IPS DF 6.9 (cell line): ENCODE data around the gene CDH11.

Experiments used
- DNase-seq: peaks from one replicate; pipeline ENCODE4 v3.0.0-alpha.2; 2013; ENCODE audit warnings: low read depth, low spot score
- H3K27ac ChIP-seq: one replicate; pipeline ENCODE4 v1.5.1; 2013; ENCODE audit warnings: low read length, control low read depth
- H3K27me3 ChIP-seq: 2 replicates; pipeline ENCODE4 v1.6.1; 2013; ENCODE audit warnings: mild to moderate bottlenecking, low read length; ENCODE audit not compliant: control insufficient read depth, insufficient read depth
- H3K36me3 ChIP-seq: 2 replicates; pipeline ENCODE4 v1.6.1; 2013; ENCODE audit warnings: low read length; ENCODE audit not compliant: control insufficient read depth, insufficient read depth
- H3K4me1 ChIP-seq: 2 replicates; pipeline ENCODE4 v1.6.1; 2013; ENCODE audit warnings: low read length; ENCODE audit not compliant: control insufficient read depth, insufficient read depth
- H3K4me3 ChIP-seq: 2 replicates; pipeline ENCODE4 v1.5.1; 2013; ENCODE audit warnings: mild to moderate bottlenecking, low read length
- H3K9me3 ChIP-seq: 2 replicates; pipeline ENCODE4 v1.6.1; 2013; ENCODE audit warnings: low read length, inconsistent platforms; ENCODE audit not compliant: control insufficient read depth, insufficient read depth
- WGBS: extraction: QIAGEN DNeasy Blood & Tissue Kit; methylation state at CpG from one replicate; pipeline ENCODE4 v1.1.7; 2013; ENCODE audit warnings: mixed read lengths, missing lambda C conversion rate; ENCODE audit not compliant: insufficient read length, insufficient coverage; 5-methylcytosine and 5-hydroxymethylcytosine counted together

CDH11 gene

GRCh38 chr16:65098916-65099315, 22.9 kb downstream of the CDH11 start:
- DNase-seq, result no peak
- Histone ChIP-seq H3K4me3 (no peak overlapping the region), H3K4me1 (no peaks in the 10 kb centered on the region), H3K27me3 (no peaks in the 10 kb centered on the region; the same call in 1 of the 2 replicates), H3K27ac (no peak overlapping the region), H3K36me3 (no peaks in the 10 kb centered on the region), H3K9me3 (no peaks in the 10 kb centered on the region)
- no CpG with 5 or more reads among the region's 3 CpGs for WGBS

- H3K27me3 ChIP-seq, result no peaks in the 10 kb centered on the region; the same call in 1 of the 2 replicates
- no peaks in the 10 kb centered on the region for H3K4me1 ChIP-seq
- no peaks in the 10 kb centered on the region for H3K9me3 ChIP-seq
- no peaks in the 10 kb centered on the region for H3K36me3 ChIP-seq
- no peak overlapping the region for H3K4me3 ChIP-seq
- DNase-seq, result no peak
- H3K27ac ChIP-seq, result no peak overlapping the region
- WGBS, result no CpG with 5 or more reads among the region's 4 CpGs
Observed at GRCh38 chr16:65097296-65097695, 24.6 kb downstream of the CDH11 start.

GRCh38 chr16:65095906-65096305, 26.0 kb downstream of the CDH11 start:
- Histone ChIP-seq H3K27ac (no peak overlapping the region), H3K9me3 (no peaks in the 10 kb centered on the region), H3K36me3 (no peaks in the 10 kb centered on the region), H3K27me3 (no peaks in the 10 kb centered on the region), H3K4me1 (no peaks in the 10 kb centered on the region), H3K4me3 (no peak overlapping the region)
- no CpG with 5 or more reads among the region's 4 CpGs for WGBS
- no peak for DNase-seq

- no CpG with 5 or more reads among the region's 2 CpGs for WGBS
- no peak for DNase-seq
- no peaks in the 10 kb centered on the region for H3K36me3 ChIP-seq
- no peaks in the 10 kb centered on the region for H3K9me3 ChIP-seq
- no peak overlapping the region for H3K4me3 ChIP-seq
- no peaks in the 10 kb centered on the region for H3K27me3 ChIP-seq
- no peaks in the 10 kb centered on the region for H3K4me1 ChIP-seq
- H3K27ac ChIP-seq, result no peak overlapping the region
Observed at GRCh38 chr16:65095090-65095728, 26.7 kb downstream of the CDH11 start.

GRCh38 chr16:65094009-65094408, 27.9 kb downstream of the CDH11 start:
- Histone ChIP-seq H3K27me3 (no peaks in the 10 kb centered on the region), H3K9me3 (no peaks in the 10 kb centered on the region), H3K36me3 (no peaks in the 10 kb centered on the region), H3K27ac (no peak overlapping the region), H3K4me3 (no peak overlapping the region), H3K4me1 (no peaks in the 10 kb centered on the region)
- WGBS, result no CpG with 5 or more reads among the region's 1 CpG
- no peak for DNase-seq

GRCh38 chr16:65083164-65083857, 38.6 kb downstream of the CDH11 start:
- no peaks in the 10 kb centered on the region for H3K27me3 ChIP-seq
- 0 out of 2 replicates have a peak, but pooled peaks cover 1% of the 10 kb centered on the region for H3K4me1 ChIP-seq
- H3K36me3 ChIP-seq, result no peaks in the 10 kb centered on the region
- no CpG with 5 or more reads among the region's 2 CpGs for WGBS
- no peak overlapping the region for H3K27ac ChIP-seq
- no peaks in the 10 kb centered on the region for H3K9me3 ChIP-seq
- no peak overlapping the region for H3K4me3 ChIP-seq
- no peak for DNase-seq

- Histone ChIP-seq H3K4me1 (0 out of 2 replicates have a peak, but pooled peaks cover 1% of the 10 kb centered on the region), H3K4me3 (no peak overlapping the region), H3K27ac (no peak overlapping the region), H3K27me3 (no peaks in the 10 kb centered on the region), H3K36me3 (no peaks in the 10 kb centered on the region), H3K9me3 (no peaks in the 10 kb centered on the region)
- WGBS, result no CpG with 5 or more reads among the region's 2 CpGs
- DNase-seq, result no peak
Observed at GRCh38 chr16:65079549-65079948, 42.3 kb downstream of the CDH11 start.

GRCh38 chr16:65077181-65077580, 44.7 kb downstream of the CDH11 start:
- WGBS, result no CpG with 5 or more reads among the region's 1 CpG
- Histone ChIP-seq H3K36me3 (no peaks in the 10 kb centered on the region), H3K27ac (no peak overlapping the region), H3K4me1 (0 out of 2 replicates have a peak, but pooled peaks cover 1% of the 10 kb centered on the region), H3K4me3 (no peak overlapping the region), H3K9me3 (no peaks in the 10 kb centered on the region), H3K27me3 (no peaks in the 10 kb centered on the region)
- no peak for DNase-seq

- H3K27ac ChIP-seq, result no peak overlapping the region
- no peaks in the 10 kb centered on the region for H3K27me3 ChIP-seq
- H3K9me3 ChIP-seq, result no peaks in the 10 kb centered on the region
- no peaks in the 10 kb centered on the region for H3K36me3 ChIP-seq
- H3K4me3 ChIP-seq, result no peak overlapping the region
- DNase-seq, result no peak
- WGBS, result no CpG with 5 or more reads among the region's 2 CpGs
- 0 out of 2 replicates have a peak, but pooled peaks cover 3% of the 10 kb centered on the region for H3K4me1 ChIP-seq
Observed at GRCh38 chr16:65075877-65076276, 46.0 kb downstream of the CDH11 start.

- no peak for DNase-seq
- no peak overlapping the region for H3K27ac ChIP-seq
- WGBS, result no CpG with 5 or more reads among the region's 24 CpGs
- H3K9me3 ChIP-seq, result no peaks in the 10 kb centered on the region
- H3K4me1 ChIP-seq, result peaks cover 2% of the 10 kb centered on the region; the same call in 1 of the 2 replicates
- H3K36me3 ChIP-seq, result no peaks in the 10 kb centered on the region
- H3K4me3 ChIP-seq, result no peak overlapping the region
- no peaks in the 10 kb centered on the region for H3K27me3 ChIP-seq
Observed at GRCh38 chr16:65071433-65072311, 50.2 kb downstream of the CDH11 start.
